Measurements from ENCODE around the gene KLC1.
"Not testable (repeated sequence)": the region's sequence is repeated elsewhere in the genome, so short reads cannot be mapped to it uniquely, and the experiment has no call there.

Gene KLC1

DNA sequence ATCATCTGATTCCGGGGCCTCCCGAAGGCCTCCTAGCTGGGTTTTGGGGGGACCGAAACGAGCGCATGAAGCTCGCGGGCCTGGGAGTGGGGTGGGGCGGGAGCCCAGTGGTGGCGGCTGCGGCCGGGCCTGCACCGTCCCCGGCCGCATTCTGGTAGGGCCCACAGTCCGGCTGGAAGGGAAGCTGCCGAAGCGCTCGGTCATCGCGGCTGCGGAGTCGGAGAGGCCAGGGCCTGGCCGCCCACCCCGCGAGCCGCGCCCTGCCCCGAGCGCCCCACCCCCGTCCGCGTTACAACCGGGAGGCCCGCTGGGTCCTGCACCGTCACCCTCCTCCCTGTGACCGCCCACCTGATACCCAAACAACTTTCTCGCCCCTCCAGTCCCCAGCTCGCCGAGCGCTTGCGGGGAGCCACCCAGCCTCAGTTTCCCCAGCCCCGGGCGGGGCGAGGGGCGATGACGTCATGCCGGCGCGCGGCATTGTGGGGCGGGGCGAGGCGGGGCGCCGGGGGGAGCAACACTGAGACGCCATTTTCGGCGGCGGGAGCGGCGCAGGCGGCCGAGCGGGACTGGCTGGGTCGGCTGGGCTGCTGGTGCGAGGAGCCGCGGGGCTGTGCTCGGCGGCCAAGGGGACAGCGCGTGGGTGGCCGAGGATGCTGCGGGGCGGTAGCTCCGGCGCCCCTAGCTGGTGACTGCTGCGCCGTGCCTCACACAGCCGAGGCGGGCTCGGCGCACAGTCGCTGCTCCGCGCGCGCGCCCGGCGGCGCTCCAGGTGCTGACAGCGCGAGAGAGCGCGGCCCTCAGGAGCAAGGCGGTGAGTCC, at the start of gene KLC1:
KLC1 (plus strand) TSS at position 528 of the 819 bp plus-strand sequence. CDS start 25,354 bp downstream, outside the sequence.
- DNase-seq, result peak; percentile 12

- no peak for DNase-seq
Measured at GRCh38 chr14:103581206-103581605, 47.8 kb upstream of the KLC1 start.

DNA sequence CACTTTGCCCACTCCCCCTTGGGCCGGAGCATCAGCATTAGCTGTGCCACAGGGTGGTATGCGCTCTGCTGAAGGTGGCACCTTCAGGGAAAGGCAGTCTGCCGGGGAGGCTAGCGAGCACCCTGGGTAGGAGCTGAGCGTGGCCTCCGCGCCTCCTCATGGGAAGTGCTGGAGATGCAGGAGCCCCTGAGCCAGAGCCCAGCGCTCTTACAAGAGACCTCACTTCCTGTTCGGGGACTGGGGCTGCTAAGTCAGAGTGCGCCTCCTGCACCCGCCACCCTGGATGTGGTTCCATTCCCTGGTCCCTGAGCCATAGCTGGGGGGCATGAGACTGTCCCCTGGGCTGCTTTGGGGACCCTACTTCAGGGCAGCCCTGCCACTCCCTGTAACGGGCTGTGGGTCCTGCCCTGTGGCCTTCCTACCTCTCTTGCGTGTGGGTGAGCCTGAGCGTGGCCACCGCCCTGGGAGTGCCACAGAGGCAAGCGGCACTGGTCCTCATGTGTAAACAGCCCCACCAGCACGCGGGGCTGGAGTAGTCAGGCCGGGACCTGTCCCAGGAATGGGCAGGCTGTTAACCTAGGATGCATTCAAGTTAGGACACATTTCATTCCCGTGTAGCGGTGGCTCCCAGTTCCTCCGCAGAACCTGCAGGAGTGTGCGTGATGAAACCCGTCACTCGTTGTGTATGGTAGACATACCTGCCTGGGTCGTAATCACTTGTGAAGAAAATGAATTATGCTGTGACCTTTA, 46.9 kb upstream of the KLC1 start:
- no peak for DNase-seq

DNA sequence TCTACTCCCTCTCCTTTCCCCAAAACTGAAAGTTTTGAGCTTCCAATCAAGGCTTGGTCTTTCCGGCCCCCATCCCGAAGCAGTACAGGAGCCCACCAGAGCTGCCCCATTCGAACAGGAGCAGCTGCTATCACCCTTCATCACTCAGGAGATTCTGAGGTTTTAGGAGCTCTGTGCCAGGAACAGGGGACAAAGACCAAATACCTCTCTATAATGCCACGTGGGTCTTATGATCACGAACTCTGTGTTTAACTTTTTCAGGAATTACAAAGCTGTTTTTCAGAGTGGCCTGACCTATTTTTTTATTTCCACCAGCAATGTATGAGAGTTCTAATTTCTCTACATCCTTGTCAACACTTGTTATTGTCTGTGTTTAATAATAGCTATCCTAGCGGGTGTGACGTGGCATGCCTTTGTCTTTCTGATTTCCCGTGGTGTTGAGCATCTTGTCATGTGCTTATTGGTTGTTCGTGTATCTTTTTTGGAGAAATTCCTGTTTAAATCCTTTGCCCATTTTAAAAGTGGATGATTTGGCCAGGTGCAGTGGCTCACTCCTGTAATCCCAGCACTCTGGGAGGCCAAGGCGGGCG, 44.6 kb upstream of the KLC1 start:
- DNase-seq, result no peak

- DNase-seq, result no peak
Measured at GRCh38 chr14:103593577-103593976, 35.4 kb upstream of the KLC1 start.

- peak; percentile 85 for DNase-seq
Measured at GRCh38 chr14:103594265-103594664, 34.7 kb upstream of the KLC1 start.

- no peak for DNase-seq
Measured at GRCh38 chr14:103597623-103598377, 31.2 kb upstream of the KLC1 start.

- no peak for DNase-seq
Measured at GRCh38 chr14:103600503-103600902, 28.5 kb upstream of the KLC1 start.

- no peak for DNase-seq
Measured at GRCh38 chr14:103604620-103605019, 24.4 kb upstream of the KLC1 start.

DNA sequence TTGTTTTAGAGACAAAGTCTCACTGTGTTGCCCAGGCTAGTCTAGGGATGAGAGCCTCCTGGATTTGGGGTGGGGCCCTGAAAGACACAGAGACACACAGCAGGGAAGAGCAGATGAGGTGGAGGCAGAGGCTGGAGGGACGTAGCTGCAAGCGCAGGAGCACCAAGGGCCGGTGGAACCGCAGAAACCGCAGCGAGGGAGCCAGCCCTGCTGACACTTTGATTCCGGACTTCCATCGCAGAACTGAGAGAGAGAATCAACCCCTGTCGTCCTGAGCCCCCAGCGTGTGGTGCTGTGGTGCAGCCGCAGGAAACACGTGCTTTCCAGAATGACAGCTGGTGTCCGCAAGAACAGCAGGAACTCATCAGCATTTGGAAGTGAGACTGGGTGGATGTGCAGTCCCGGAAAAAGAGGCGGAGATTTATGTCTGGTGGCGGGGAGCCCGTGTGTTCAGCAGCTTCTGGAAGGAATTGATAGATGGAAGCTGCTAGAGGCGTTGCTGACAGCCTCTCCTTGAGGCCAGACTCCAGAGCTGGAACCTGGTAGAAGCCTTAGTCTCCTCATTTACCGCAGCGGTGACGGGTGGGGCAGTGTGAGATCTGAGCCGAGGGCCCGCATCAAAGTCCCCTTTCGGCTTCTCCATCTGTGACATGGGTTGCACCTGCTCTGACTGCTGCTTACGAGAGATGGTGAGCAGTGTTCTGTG, 21.9 kb upstream of the KLC1 start:
- peak; percentile 66 for DNase-seq

GRCh38 chr14:103607822-103608221, 21.2 kb upstream of the KLC1 start:
- DNase-seq, result no peak

DNA sequence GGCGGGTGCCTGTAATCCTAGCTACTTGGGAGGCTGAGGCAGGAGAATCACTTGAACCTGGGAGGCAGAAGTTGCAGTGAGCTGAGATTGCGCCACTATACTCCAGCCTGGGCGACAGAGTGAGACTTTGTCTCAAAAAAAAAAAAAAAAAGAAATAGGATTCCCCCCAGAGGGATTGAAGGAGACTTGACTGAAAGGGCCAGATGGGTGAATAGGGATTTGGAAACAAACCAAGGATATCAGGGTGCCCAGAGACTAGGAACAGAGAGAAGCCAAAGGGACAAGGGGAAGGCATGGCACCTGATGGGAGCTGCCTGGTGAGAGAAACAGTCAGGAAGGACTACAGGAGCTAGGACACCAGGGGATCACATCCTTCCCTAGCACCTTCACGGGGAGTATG, 19.9 kb upstream of the KLC1 start:
- DNase-seq, result not testable (repeated sequence)

DNA sequence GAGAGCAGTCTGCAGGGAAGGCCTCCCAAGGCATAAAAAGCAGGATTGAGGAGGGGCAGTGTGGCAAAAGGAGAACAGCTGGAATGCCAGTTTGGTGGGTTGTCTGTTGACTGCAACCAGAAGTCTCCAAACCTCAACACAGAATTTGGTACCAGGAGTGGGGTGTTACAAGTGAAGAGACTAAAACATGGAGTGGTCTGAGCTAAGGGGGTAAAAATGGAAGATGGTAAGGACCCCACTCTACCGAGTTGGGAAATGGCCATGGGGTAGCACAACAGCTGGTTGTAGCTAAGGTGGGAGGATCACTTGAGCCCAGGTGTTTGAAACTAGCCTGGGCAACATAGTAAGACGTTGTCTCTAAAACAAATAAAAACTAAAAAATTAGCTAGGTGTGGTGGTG, 17.8 kb upstream of the KLC1 start:
- DNase-seq, result no peak

- DNase-seq, result no peak
Measured at GRCh38 chr14:103613517-103613916, 15.5 kb upstream of the KLC1 start.

DNA sequence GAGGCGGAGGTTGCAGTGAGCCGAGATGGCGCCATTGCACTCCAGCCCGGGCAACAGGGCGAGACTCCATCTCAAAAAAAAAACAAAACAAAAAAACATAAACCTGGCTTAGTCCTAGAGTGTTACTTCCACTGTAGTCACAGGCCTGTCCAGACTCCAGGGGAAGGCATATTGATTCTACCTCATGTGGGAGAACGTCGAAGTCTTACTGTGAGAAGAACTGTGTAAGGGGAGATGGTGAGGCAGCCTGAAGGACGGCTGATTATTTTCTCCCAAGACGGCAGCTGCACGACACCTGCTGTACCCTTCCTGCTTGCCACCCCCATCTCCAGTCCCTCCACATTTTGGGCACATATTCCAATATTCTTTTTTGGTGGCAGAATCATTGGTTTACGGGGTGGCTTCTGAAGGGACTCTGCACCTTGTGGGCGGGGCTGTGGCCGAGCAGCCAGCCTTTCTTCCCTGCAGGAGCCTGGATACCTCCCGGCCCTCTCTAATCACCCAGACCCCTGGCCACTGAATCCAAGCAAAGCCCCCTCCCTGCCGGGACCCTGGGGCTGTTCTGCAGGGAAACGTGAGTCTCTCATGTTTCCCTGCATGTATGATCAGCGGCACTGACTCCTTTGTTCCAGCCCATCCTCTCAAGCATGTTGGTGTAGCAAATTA, 12.2 kb upstream of the KLC1 start:
- DNase-seq, result no peak

DNA sequence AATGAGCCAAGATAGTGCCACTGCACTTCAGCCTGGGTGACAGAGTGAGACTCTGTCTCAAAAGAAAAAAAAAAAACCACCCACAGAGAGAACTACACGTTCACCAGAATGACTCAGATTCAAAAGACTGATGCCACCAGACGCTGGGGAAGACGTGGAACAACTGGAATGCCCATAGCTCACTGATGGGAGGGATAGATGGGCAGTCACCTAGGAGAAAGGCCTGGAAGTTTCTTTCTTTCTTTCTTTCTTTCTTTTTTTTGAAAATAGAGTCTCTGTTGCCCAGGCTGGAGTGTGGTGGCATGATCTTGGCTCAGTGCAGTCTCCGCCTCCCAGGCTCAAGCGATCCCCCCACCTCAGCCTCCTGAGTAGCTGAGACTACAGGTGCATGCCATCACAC, 10.0 kb upstream of the KLC1 start:
- no peak for DNase-seq

DNA sequence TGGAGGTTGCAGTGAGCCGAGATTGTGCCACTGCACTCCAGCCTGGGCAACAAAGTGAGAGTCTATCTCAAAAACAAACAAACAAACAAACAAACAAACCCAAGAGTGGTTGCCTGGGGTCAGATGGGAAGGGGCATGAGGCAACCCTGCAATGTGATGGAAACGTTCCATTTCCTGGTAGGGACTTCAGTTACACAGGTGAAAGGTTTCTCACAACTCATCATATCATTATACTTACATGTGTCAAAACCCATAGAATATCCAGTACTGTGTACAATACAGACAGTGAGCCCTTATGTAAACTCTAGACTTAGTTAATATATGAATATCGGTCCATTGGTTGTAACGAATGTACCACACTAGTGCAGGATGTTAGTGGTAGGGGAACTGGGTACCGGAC, 7.2 kb upstream of the KLC1 start:
- DNase-seq, result no peak

DNA sequence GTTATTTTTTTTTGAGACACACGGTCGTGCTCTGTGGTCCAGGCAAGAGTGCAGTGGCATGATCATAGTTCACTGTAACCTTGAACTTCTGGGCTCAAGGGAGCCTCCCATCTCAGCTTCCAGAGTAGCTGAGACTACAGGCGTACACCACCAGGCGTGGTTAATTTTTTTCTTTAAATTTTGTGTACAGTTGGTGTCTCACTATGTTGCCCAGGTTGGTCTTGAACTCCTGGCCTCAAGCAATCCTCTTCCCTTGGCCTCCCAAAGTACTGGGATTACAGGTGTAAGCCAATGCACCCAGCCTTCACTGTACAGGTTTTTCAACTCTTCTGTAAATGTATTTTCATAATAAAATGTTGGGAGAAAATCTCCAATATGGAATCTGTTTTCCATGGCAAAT, 5.7 kb upstream of the KLC1 start:
- DNase-seq, result no peak

DNA sequence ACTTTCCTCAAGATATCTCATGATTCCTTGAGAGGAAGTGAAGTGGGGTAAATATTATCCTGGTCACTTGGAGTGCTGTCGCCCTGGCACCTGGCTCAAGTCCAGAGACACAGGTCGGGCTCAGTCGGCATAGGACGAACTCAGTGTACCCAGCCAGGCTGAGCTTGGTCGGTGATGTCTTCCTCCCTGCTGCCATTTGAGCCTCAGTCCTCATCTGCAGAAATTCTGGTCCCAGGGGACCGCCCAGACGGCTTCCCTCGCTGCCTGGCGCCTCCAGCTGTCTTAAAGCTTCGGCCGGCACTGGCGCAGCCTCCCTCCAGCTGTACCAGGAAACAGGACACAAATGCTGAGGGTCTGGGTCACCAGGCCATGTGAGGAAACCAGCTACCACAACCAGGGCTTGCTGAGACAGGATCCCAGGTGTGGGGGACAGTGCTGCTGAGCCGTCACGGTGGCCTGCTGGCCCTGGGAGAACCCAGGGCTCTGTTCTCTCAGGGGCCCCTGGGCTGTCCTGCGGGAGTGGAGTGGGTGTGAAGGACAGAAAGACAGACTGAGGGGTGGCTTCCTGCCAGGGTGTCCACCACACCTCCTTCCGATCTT, 5.0 kb upstream of the KLC1 start:
- no peak for DNase-seq

- DNase-seq, result no peak
Measured at GRCh38 chr14:103624860-103625259, 4.2 kb upstream of the KLC1 start.

- DNase-seq, result no peak
Measured at GRCh38 chr14:103625356-103626095, 3.5 kb upstream of the KLC1 start.
